Esophagus muscularis mucosa (tissue), 4 donors: ENCODE results near the gene REC114. TPM values are rescaled to one million over a fixed set of nuclear protein-coding genes. Genes with fewer than 3 reads are reported as not detected.

ENCODE experiments used
- DNase-seq: peaks from one replicate; pipeline ENCODE4 v3.0.0-alpha.2; 2017; ENCODE audit errors: extremely low spot score
- H3K27ac ChIP-seq, 4 donors: fragments of 200-600 bp; sonication (generic); replicated peaks in 1 of 4; 1 replicate in 3 of 4; 2 replicates in 1 of 4; pipeline ENCODE4 v1.5.1; 2016 to 2019; ENCODE audit warnings: mild to moderate bottlenecking in 1 of 4
- H3K27me3 ChIP-seq, 4 donors: fragments of 200-600 bp; sonication (generic); one replicate each; pipeline versions ENCODE4 v1.5.1 to v1.6.0; 2016 to 2019
- H3K36me3 ChIP-seq, 4 donors: fragments of 200-600 bp; sonication (generic); one replicate each; pipeline ENCODE4 v1.5.1; 2016 to 2019
- H3K4me1 ChIP-seq, 4 donors: fragments of 200-600 bp; sonication (generic); one replicate each; pipeline ENCODE4 v1.5.1; 2016 to 2019
- H3K4me3 ChIP-seq, 4 donors: fragments of 200-600 bp; sonication (generic); 1 replicate in 2 of 4; 2 replicates in 2 of 4; pipeline ENCODE4 v1.5.1; 2016 to 2019; ENCODE audit warnings: mild to moderate bottlenecking in 4 of 4, moderate library complexity in 1 of 4
- H3K9me3 ChIP-seq, 4 donors: fragments of 200-600 bp; sonication (generic); 1 replicate in 3 of 4; 2 replicates in 1 of 4; pipeline ENCODE4 v1.5.1; 2016 to 2019
- CTCF ChIP-seq, 3 experiments: fragments of 200-600 bp in 2 of 3; fragments of 450-650 bp in 1 of 3; sonication (generic) in 2 of 3; IDR thresholded peaks; one replicate each; pipeline ENCODE4 v1.5.1; 2017 to 2019; ENCODE audit warnings: antibody characterized with exemption in 3 of 3, mild to moderate bottlenecking in 2 of 3, moderate library complexity in 1 of 3
- EP300 ChIP-seq: sonication (generic); formaldehyde crosslinking; IDR thresholded peaks from one replicate; pipeline ENCODE4 v1.6.1; 2017; ENCODE audit warnings: antibody characterized with exemption
- POLR2A ChIP-seq: fragments of 450-650 bp; IDR thresholded peaks from one replicate; pipeline ENCODE4 v1.6.1; 2017; ENCODE audit warnings: antibody characterized with exemption, moderate library complexity, mild to moderate bottlenecking, low read depth
- POLR2AphosphoS5 ChIP-seq, 2 donors: sonication (generic); formaldehyde crosslinking; IDR thresholded peaks; one replicate each; pipeline ENCODE4 v1.6.1; 2017; ENCODE audit warnings: antibody characterized with exemption in 2 of 2
- WGBS: methylation state at CpG from one replicate; pipeline ENCODE4 v1.1.5; 2018; 5-methylcytosine and 5-hydroxymethylcytosine counted together
- intact Hi-C: fragments of 100-400 bp; cut with DNase I; formaldehyde crosslinking; loops from one replicate; pipeline ENCODE4 v1.15.1; 2023
- total RNA-seq, 4 donors: library from RNA; depleted of rRNA; stranded (reverse); fragments of >200 nt; gene quantifications; one replicate each; pipeline versions ENCODE4 v1.1.0 to v1.2.1, GENCODE V29; 2016

Gene REC114
- total RNA-seq, 4 donors from 2014 or later = not detected

- Histone ChIP-seq H3K27me3 (no peaks in the 10 kb centered on the region), H3K27ac (no peak overlapping the region), H3K36me3 (peaks cover 18 to 75% (median 54%) of the 10 kb centered on the region in 4 donors), H3K4me1 (peaks cover 16 to 52% (median 32%) of the 10 kb centered on the region in 4 donors), H3K4me3 (no peak overlapping the region), H3K9me3 (no peaks in the 10 kb centered on the region)
- no peak for DNase-seq
- WGBS = 94% methylated on average over 1 of the region's 1 CpG
- no peak for TF ChIP-seq POLR2AphosphoS5 (IDR thresholded peaks at IDR 0.05)
- no peak for TF ChIP-seq CTCF (IDR thresholded peaks at IDR 0.05)
- TF ChIP-seq POLR2A = no peak
- no peak for TF ChIP-seq EP300
- intact Hi-C loops = no loop called here
Observed at GRCh38 chr15:73589766-73590165, 146.8 kb downstream of the REC114 start.

DNA sequence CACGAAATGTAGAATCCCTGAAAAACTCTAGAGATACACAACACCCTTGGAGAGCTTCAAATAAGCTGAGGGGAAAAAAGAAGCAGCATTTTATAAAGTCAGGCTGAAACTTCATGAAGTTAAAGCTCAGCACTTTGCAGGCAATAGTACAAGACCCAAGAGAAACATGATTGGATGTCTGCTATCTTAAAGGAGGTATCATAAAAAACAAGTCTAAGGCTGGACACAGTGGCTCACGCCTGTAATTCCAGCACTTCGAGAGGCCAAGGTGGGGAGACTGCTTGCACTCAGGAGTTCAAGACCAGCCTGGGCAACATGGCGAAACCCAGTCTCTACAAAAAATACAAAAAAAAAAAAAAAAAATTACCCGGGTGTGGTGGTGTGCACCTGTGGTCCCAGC, 147.3 kb downstream of the REC114 start:
- H3K9me3 ChIP-seq = no peaks in the 10 kb centered on the region
- no peaks in the 10 kb centered on the region for H3K27me3 ChIP-seq
- TF ChIP-seq POLR2A (no peak), POLR2AphosphoS5 (IDR thresholded peaks at IDR 0.05) (no peak), CTCF (IDR thresholded peaks at IDR 0.05) (no peak), EP300 (no peak)
- H3K27ac ChIP-seq = no peak overlapping the region
- no peak for DNase-seq
- H3K4me3 ChIP-seq = no peak overlapping the region
- 94% methylated on average over 5 of the region's 5 CpGs for WGBS
- H3K4me1 ChIP-seq = peaks cover 21 to 52% (median 32%) of the 10 kb centered on the region in 4 donors
- intact Hi-C loops = no loop called here
- H3K36me3 ChIP-seq = peaks cover 18 to 70% (median 53%) of the 10 kb centered on the region in 4 donors

DNA sequence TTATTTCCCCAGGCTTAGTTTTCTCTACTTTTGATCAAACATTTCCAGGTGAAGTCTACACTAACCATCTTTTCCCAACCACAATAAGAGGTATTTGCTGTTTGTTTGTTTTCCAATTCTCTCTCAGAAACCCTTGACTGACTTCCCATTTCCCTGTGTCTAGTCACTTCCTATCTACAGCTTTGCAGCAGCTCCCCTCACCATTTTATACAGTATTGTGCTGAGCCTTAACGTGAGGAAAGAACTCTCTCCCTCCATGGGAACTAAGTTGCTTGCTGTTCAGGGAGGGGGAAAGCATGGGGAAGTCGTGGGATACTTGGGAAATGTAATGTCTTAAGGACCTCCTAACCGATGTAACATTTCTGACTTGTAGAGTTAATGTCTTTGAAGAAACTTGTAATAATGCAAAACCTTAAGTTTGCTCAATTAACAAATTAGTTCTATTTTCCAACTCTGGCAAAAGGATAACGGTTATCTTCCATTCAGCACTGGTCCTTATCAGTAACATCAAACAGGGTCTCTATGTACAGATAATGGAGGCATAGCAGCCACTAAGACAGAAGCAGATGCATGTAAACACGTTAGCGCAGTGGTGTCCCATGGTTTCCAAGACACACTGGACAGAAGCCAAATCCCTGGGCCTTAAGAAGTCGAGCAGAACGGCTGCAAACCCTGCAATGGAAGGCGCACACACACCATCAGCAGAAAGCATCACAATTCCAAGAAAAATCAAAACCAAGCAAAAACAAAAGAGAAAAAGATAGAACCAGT, 150.5 kb downstream of the REC114 start:
- Histone ChIP-seq H3K27ac (no peak overlapping the region), H3K27me3 (no peaks in the 10 kb centered on the region), H3K9me3 (no peaks in the 10 kb centered on the region), H3K4me1 (peaks cover 54 to 75% (median 59%) of the 10 kb centered on the region in 4 donors), H3K4me3 (no peak overlapping the region), H3K36me3 (peaks cover 7 to 37% (median 23%) of the 10 kb centered on the region in 4 donors)
- TF ChIP-seq POLR2A (no peak), CTCF (IDR thresholded peaks at IDR 0.05) (no peak), EP300 (no peak)
- intact Hi-C loops = no loop called here
- 34% methylated on average over 9 of the region's 9 CpGs for WGBS
- DNase-seq = no peak

DNA sequence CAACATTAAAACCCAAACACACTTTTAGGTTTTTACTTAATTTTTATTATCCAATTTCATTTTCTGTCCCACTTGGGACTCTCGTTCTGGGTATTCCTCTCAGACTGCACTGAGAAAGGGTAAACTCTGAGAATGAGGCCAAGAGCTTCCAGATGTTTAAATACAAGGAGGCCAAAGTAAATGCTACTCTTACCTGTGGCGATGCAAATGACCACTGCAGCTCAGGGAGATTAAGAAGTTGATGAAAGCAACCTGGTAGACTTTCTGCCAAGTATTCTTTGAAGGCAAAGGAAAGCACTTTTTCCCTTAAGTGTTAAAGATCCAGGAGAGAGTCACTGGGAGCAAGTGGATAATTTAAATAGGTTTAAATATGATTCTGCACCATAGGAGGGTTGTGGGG, 151.1 kb downstream of the REC114 start:
- no peak for DNase-seq
- whole genome bisulfite sequencing = 41% methylated on average over 2 of the region's 2 CpGs
- no peaks in the 10 kb centered on the region for H3K27me3 ChIP-seq
- H3K4me3 ChIP-seq = no peak overlapping the region
- intact Hi-C loops = no loop called here
- peaks cover under 1 to 31% (median 18%) of the 10 kb centered on the region in 4 donors for H3K36me3 ChIP-seq
- peaks cover 60 to 75% (median 65%) of the 10 kb centered on the region in 4 donors for H3K4me1 ChIP-seq
- H3K27ac ChIP-seq = peak overlapping the region in 1 of 4 donors; percentile 6
- no peaks in the 10 kb centered on the region for H3K9me3 ChIP-seq
- TF ChIP-seq EP300 = no peak
- no peak for TF ChIP-seq POLR2AphosphoS5 (IDR thresholded peaks at IDR 0.05)
- no peak for TF ChIP-seq CTCF (IDR thresholded peaks at IDR 0.05)
- no peak for TF ChIP-seq POLR2A
